A673 (cell line): ENCODE results near the gene NCAPG.

Experiments
- CTCF ChIP-seq: fragments of 300-800, 200-600 bp; sonication (generic); conservative IDR thresholded peaks from 2 replicates; pipeline ENCODE4 v1.5.1; 2017; ENCODE audit warnings: low read depth, mild to moderate bottlenecking, antibody characterized with exemption, low read length, moderate library complexity, mixed read lengths
- EZH2 ChIP-seq: fragments of 200-600 bp; sonication (generic); IDR thresholded peaks from 2 replicates; pipeline ENCODE4 v1.6.1; 2017; ENCODE audit warnings: borderline replicate concordance, low read depth, mild to moderate bottlenecking, mixed read lengths, antibody characterized with exemption, low read length; ENCODE audit not compliant: poor library complexity, severe bottlenecking

- no peak for TF ChIP-seq CTCF
- no peak for TF ChIP-seq EZH2
Measured at GRCh38 chr4:17786567-17786966, 24.2 kb upstream of the NCAPG start.
